Loucy (cell line): Measurements from ENCODE around the gene SBF2.

Source experiments
- H2AFZ ChIP-seq: fragments of 200-600 bp; sonication (generic); 2 replicates; pipeline ENCODE4 v1.6.0; 2016; ENCODE audit warnings: antibody characterized with exemption, mild to moderate bottlenecking, low read length, moderate library complexity
- H3F3A ChIP-seq: fragments of 200-600 bp; 2 replicates; pipeline ENCODE4 v1.6.0; 2016; ENCODE audit warnings: antibody characterized with exemption, low read depth, mild to moderate bottlenecking
- H3K27me3 ChIP-seq: fragments of 200-600 bp; sonication (generic); 2 replicates; pipeline ENCODE4 v1.6.1; 2014; ENCODE audit warnings: low read length, mild to moderate bottlenecking; ENCODE audit not compliant: insufficient read depth, poor library complexity, severe bottlenecking
- H3K36me3 ChIP-seq: fragments of 200-600 bp; sonication (generic); 2 replicates; pipeline ENCODE4 v1.6.1; 2016; ENCODE audit warnings: low read length; ENCODE audit not compliant: insufficient read depth
- H3K4me1 ChIP-seq: fragments of 200-600 bp; sonication (generic); 2 replicates; pipeline ENCODE4 v1.5.1; 2014; ENCODE audit warnings: low read length, mild to moderate bottlenecking; ENCODE audit not compliant: insufficient read depth, poor library complexity, severe bottlenecking
- H3K4me2 ChIP-seq: fragments of 200-600 bp; sonication (generic); 2 replicates; pipeline ENCODE4 v1.6.0; 2014; ENCODE audit warnings: antibody characterized with exemption, low read length, low read depth, mild to moderate bottlenecking; ENCODE audit not compliant: poor library complexity, severe bottlenecking
- H3K4me3 ChIP-seq: fragments of 200-600 bp; sonication (generic); 2 replicates; pipeline ENCODE4 v1.5.1; 2014; ENCODE audit warnings: low read length, mild to moderate bottlenecking, mixed read lengths; ENCODE audit not compliant: poor library complexity, severe bottlenecking
- H3K79me2 ChIP-seq: fragments of 200-600 bp; sonication (generic); 2 replicates; pipeline ENCODE4 v1.6.1; 2014; ENCODE audit warnings: low read length; ENCODE audit not compliant: insufficient read depth
- H3K9ac ChIP-seq: fragments of 200-600 bp; sonication (generic); 2 replicates; pipeline ENCODE4 v1.6.0; 2014; ENCODE audit warnings: mild to moderate bottlenecking, low read depth, low read length, moderate library complexity; ENCODE audit not compliant: poor library complexity, severe bottlenecking
- H3K9me2 ChIP-seq: fragments of 200-600 bp; sonication (generic); replicated peaks from 2 replicates; pipeline ENCODE4 v1.6.1; 2016; ENCODE audit warnings: low read depth, low read length, mixed read lengths
- H3K9me3 ChIP-seq: fragments of 200-600 bp; sonication (generic); 2 replicates; pipeline ENCODE4 v1.6.1; 2014; ENCODE audit warnings: mild to moderate bottlenecking, antibody characterized with exemption, low read length, low read depth; ENCODE audit not compliant: insufficient read depth
- H4K20me1 ChIP-seq: fragments of 200-600 bp; sonication (generic); 2 replicates; pipeline ENCODE4 v1.6.0; 2014; ENCODE audit warnings: antibody characterized with exemption, low read length, mild to moderate bottlenecking; ENCODE audit not compliant: insufficient read depth, poor library complexity, severe bottlenecking
- EZH2phosphoT487 ChIP-seq: fragments of 200-600 bp; IDR thresholded peaks from 2 replicates; pipeline ENCODE4 v1.6.1; 2018; ENCODE audit warnings: antibody characterized with exemption, mild to moderate bottlenecking, moderate library complexity, borderline replicate concordance
- TF ChIP-seq, protein P1 (sequence below): fragments of 200-600 bp; sonication (generic); conservative IDR thresholded peaks from 2 replicates; pipeline ENCODE4 v1.5.1; 2014; ENCODE audit warnings: mild to moderate bottlenecking, antibody characterized with exemption, low read length

SBF2 gene

DNA sequence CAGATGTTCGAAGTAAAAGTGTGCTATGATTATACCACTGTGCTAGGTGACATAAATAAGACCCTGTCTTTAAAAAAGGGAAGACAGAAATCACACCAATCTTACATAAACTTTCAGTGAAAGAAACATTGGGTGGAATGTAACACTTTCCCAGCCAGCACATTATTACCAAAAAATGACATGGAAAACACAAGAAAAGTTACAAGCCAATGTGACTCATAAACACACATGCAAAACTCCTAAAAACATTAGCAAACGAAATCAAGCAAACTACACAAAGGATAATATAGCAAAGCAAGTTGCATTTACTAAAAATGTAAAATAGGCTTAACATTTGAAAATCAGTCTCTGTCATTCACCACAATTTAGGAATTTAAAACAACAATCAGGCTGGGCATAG lies 47.0 kb downstream of the SBF2 start:
- Histone ChIP-seq H3K79me2 (no peaks in the 10 kb centered on the region), H3K9me2 (no peaks in the 10 kb centered on the region), H3K9me3 (no peaks in the 10 kb centered on the region)

DNA sequence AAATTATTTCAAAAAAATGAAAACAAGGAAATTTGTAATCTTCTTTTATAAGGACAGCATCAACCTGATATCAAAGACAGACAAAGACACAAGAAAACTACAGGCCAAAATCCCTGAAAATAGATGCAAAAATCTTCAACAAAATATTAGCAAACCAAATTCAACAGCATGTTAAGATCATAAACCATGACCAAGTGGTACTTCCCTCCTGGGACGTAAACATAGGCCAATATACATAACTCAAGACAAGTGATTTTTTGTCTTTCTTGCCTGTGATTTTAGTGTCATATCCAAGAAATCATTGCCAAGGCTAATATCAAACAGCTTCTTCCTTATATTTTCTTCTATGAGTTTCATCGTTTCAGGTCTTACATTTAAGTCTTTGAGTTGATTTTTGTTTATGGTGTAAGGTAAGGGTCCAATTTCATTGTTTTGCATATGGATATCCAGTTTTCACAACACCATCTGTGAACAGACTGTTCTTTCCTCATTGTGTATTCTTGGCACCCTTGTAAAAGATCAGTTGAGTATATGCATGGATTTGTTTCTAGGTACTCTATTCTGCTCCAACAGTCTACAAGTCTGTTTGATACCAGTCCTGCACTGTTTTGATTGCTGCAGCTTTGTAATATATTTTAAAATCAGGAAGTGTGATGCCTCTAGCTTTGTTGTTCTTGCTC lies 50.0 kb downstream of the SBF2 start:
- Histone ChIP-seq H3K79me2 (no peaks in the 10 kb centered on the region), H3K9ac (no peak overlapping the region), H3K4me1 (no peaks in the 10 kb centered on the region), H3K9me3 (no peaks in the 10 kb centered on the region), H2AFZ (no peak overlapping the region), H3K9me2 (no peaks in the 10 kb centered on the region), H3K4me3 (no peak overlapping the region), H3K27me3 (no peaks in the 10 kb centered on the region), H3F3A (no peaks in the 10 kb centered on the region), H4K20me1 (no peaks in the 10 kb centered on the region), H3K4me2 (no peak overlapping the region), H3K36me3 (no peaks in the 10 kb centered on the region)
- TF ChIP-seq EZH2phosphoT487, result no peak
- TF ChIP-seq, protein P1, sequence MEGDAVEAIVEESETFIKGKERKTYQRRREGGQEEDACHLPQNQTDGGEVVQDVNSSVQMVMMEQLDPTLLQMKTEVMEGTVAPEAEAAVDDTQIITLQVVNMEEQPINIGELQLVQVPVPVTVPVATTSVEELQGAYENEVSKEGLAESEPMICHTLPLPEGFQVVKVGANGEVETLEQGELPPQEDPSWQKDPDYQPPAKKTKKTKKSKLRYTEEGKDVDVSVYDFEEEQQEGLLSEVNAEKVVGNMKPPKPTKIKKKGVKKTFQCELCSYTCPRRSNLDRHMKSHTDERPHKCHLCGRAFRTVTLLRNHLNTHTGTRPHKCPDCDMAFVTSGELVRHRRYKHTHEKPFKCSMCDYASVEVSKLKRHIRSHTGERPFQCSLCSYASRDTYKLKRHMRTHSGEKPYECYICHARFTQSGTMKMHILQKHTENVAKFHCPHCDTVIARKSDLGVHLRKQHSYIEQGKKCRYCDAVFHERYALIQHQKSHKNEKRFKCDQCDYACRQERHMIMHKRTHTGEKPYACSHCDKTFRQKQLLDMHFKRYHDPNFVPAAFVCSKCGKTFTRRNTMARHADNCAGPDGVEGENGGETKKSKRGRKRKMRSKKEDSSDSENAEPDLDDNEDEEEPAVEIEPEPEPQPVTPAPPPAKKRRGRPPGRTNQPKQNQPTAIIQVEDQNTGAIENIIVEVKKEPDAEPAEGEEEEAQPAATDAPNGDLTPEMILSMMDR, result no peak

More for the DNA sequence above, 47.0 kb downstream of the SBF2 start:
- Histone ChIP-seq H3K9ac (no peak overlapping the region), H3K36me3 (no peaks in the 10 kb centered on the region), H2AFZ (no peak overlapping the region), H3K4me3 (no peak overlapping the region), H3K27me3 (no peaks in the 10 kb centered on the region), H4K20me1 (no peaks in the 10 kb centered on the region), H3K4me2 (no peak overlapping the region), H3F3A (no peaks in the 10 kb centered on the region), H3K4me1 (no peaks in the 10 kb centered on the region)
- TF ChIP-seq EZH2phosphoT487, result no peak
- TF ChIP-seq, protein P1, result no peak

DNA sequence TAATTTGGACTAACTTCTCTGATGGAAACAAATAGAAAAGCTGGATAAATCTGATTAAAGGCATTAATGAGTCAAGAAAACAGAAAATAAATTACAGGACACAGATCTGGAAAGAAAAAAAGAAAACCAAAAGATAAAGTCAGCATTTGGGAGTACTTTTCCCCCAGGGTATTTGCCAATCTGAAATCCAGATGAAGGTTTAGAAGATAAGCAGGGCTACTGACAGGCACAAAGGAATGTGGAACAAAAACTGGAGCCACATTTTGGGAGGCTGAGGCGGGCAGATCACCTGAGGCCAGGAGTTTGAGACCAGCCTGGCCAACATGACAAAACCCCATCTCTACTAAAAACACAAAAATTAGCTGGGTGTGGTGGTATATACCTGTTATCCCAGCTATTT lies 57.2 kb downstream of the SBF2 start:
- no peaks in the 10 kb centered on the region for H3K27me3 ChIP-seq
- H3K4me2 ChIP-seq, result no peak overlapping the region
- no peaks in the 10 kb centered on the region for H3K36me3 ChIP-seq
- H3K4me1 ChIP-seq, result no peaks in the 10 kb centered on the region
- H3K4me3 ChIP-seq, result no peak overlapping the region
- TF ChIP-seq, protein P1, result no peak
- TF ChIP-seq EZH2phosphoT487, result no peak
- H4K20me1 ChIP-seq, result no peaks in the 10 kb centered on the region
- H3K9me3 ChIP-seq, result no peaks in the 10 kb centered on the region; the same call in 1 of the 2 replicates
- H2AFZ ChIP-seq, result no peak overlapping the region
- no peaks in the 10 kb centered on the region for H3K9me2 ChIP-seq
- H3K9ac ChIP-seq, result no peak overlapping the region
- H3F3A ChIP-seq, result no peaks in the 10 kb centered on the region
- H3K79me2 ChIP-seq, result no peaks in the 10 kb centered on the region
